Esophagus squamous epithelium (tissue), 5 donors: ENCODE measurements around the gene ZNF8. TPM values are rescaled to one million over a fixed set of nuclear protein-coding genes. Genes with fewer than 3 reads are reported as not detected.
"Not testable (repeated sequence)": the region's sequence is repeated elsewhere in the genome, so short reads cannot be mapped to it uniquely, and the experiment has no call there.

Source experiments
- DNase-seq: peaks from one replicate; lab custom pipeline; 2025; lab: John Stamatoyannopoulos, UW
- H3K27ac ChIP-seq, 4 donors: fragments of 200-600 bp; sonication (generic); one replicate each; pipeline ENCODE4 v1.5.1; 2016 to 2019; ENCODE audit warnings: mild to moderate bottlenecking in 1 of 4
- H3K27me3 ChIP-seq, 4 donors: fragments of 200-600 bp; sonication (generic); 1 replicate in 3 of 4; 2 replicates in 1 of 4; pipeline versions ENCODE4 v1.5.1 to v1.6.0; 2017 to 2021; ENCODE audit warnings: antibody characterized with exemption in 1 of 4
- H3K36me3 ChIP-seq, 3 donors: fragments of 200-600 bp; sonication (generic); one replicate each; pipeline ENCODE4 v1.5.1; 2016 to 2019
- H3K4me1 ChIP-seq, 3 donors: fragments of 200-600 bp; sonication (generic); one replicate each; pipeline ENCODE4 v1.5.1; 2017 to 2019
- H3K4me3 ChIP-seq, 4 donors: fragments of 200-600 bp; sonication (generic); 1 replicate in 3 of 4; 2 replicates in 1 of 4; pipeline ENCODE4 v1.5.1; 2016 to 2019; ENCODE audit warnings: mild to moderate bottlenecking in 2 of 4, moderate library complexity in 1 of 4
- H3K9me3 ChIP-seq, 3 donors: fragments of 200-600 bp; sonication (generic); one replicate each; pipeline ENCODE4 v1.5.1; 2016 to 2019
- POLR2A ChIP-seq, 4 donors: fragments of 450-650 bp; IDR thresholded peaks; one replicate each; pipeline ENCODE4 v1.6.1; 2017; ENCODE audit warnings: antibody characterized with exemption in 4 of 4, mild to moderate bottlenecking in 4 of 4, moderate library complexity in 3 of 4
- WGBS, 2 donors: methylation state at CpG; one replicate each; pipeline ENCODE4 v1.1.5; 2018; 5-methylcytosine and 5-hydroxymethylcytosine counted together
- intact Hi-C: fragments of 100-400 bp; cut with DNase I; formaldehyde crosslinking; loops from one replicate; pipeline ENCODE4 v1.15.0; 2022
- total RNA-seq, 4 donors: library from RNA; depleted of rRNA; stranded (reverse); fragments of >200 nt; gene quantifications; one replicate each; pipeline ENCODE4 v1.1.0, GENCODE V29; 2016
- TF ChIP-seq, protein P1 (sequence below), 6 experiments: fragments of 450-650 bp in 4 of 6; fragments of 200-600 bp in 2 of 6; sonication (generic) in 2 of 6; IDR thresholded peaks; one replicate each; pipeline ENCODE4 v1.5.1; 2016 to 2019; ENCODE audit warnings: antibody characterized with exemption in 6 of 6, mild to moderate bottlenecking in 4 of 6, moderate library complexity in 4 of 6
- donor health status: DM: yes; HTN: yes; CAD: no.

The ZNF8 gene
- total RNA-seq, 4 donors from 2014 or later = 3.5 to 6.7 (median 4.2) TPM

GRCh38 chr19:58252102-58252685, 26.6 kb upstream of the ZNF8 start:
- DNase-seq = no peak

GRCh38 chr19:58258259-58258658, 20.5 kb upstream of the ZNF8 start:
- intact Hi-C loops, H3K4me1 ChIP-seq, DNase-seq, H3K27ac ChIP-seq, H3K27me3 ChIP-seq: not testable (repeated sequence)
- 78% methylated on average over 2 of the region's 4 CpGs; no CpG with 5 or more reads in 1 of the 2 donors for WGBS, 2 donors
- Histone ChIP-seq H3K9me3 (peaks cover 38 to 100% (median 99%) of the 10 kb centered on the region in 3 donors), H3K36me3 (peaks cover 14 to 100% (median 32%) of the 10 kb centered on the region in 3 donors), H3K4me3 (peak overlapping the region in 1 of 4 donors; percentile 19)

More at GRCh38 chr19:58252102-58252685, 26.6 kb upstream of the ZNF8 start:
- WGBS, 2 donors = 95 to 97% methylated on average over 2 of the region's 2 CpGs
- TF ChIP-seq POLR2A (IDR thresholded peaks at IDR 0.05) = no peak
- TF ChIP-seq, protein P1, sequence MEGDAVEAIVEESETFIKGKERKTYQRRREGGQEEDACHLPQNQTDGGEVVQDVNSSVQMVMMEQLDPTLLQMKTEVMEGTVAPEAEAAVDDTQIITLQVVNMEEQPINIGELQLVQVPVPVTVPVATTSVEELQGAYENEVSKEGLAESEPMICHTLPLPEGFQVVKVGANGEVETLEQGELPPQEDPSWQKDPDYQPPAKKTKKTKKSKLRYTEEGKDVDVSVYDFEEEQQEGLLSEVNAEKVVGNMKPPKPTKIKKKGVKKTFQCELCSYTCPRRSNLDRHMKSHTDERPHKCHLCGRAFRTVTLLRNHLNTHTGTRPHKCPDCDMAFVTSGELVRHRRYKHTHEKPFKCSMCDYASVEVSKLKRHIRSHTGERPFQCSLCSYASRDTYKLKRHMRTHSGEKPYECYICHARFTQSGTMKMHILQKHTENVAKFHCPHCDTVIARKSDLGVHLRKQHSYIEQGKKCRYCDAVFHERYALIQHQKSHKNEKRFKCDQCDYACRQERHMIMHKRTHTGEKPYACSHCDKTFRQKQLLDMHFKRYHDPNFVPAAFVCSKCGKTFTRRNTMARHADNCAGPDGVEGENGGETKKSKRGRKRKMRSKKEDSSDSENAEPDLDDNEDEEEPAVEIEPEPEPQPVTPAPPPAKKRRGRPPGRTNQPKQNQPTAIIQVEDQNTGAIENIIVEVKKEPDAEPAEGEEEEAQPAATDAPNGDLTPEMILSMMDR (IDR thresholded peaks at IDR 0.05) = no peak
- Histone ChIP-seq H3K27ac (no peak overlapping the region), H3K4me1 (no peaks in the 10 kb centered on the region), H3K27me3 (no peaks in the 10 kb centered on the region), H3K4me3 (no peak overlapping the region), H3K9me3 (peaks cover 20 to 100% (median 99%) of the 10 kb centered on the region in 3 donors), H3K36me3 (peaks cover 40 to 100% (median 44%) of the 10 kb centered on the region in 3 donors)
- intact Hi-C loops = no loop called here

- H3K4me3 ChIP-seq = peak overlapping the region in 1 of 4 donors; percentile 2
- H3K36me3 ChIP-seq = peaks cover 7 to 99% (median 21%) of the 10 kb centered on the region in 3 donors
- WGBS, 2 donors = 90 to 92% methylated on average over 3 of the region's 3 CpGs
- H3K27ac ChIP-seq = no peak overlapping the region
- no peaks in the 10 kb centered on the region for H3K4me1 ChIP-seq
- DNase-seq = no peak
- no peak for TF ChIP-seq POLR2A (IDR thresholded peaks at IDR 0.05)
- TF ChIP-seq, protein P1 (IDR thresholded peaks at IDR 0.05) = no peak
- intact Hi-C loops = no loop called here
- peaks cover 43 to 100% (median 100%) of the 10 kb centered on the region in 3 donors for H3K9me3 ChIP-seq
- H3K27me3 ChIP-seq = no peaks in the 10 kb centered on the region
These were observed 17.2 kb upstream of the ZNF8 start for GRCh38 chr19:58261600-58261967.

DNA sequence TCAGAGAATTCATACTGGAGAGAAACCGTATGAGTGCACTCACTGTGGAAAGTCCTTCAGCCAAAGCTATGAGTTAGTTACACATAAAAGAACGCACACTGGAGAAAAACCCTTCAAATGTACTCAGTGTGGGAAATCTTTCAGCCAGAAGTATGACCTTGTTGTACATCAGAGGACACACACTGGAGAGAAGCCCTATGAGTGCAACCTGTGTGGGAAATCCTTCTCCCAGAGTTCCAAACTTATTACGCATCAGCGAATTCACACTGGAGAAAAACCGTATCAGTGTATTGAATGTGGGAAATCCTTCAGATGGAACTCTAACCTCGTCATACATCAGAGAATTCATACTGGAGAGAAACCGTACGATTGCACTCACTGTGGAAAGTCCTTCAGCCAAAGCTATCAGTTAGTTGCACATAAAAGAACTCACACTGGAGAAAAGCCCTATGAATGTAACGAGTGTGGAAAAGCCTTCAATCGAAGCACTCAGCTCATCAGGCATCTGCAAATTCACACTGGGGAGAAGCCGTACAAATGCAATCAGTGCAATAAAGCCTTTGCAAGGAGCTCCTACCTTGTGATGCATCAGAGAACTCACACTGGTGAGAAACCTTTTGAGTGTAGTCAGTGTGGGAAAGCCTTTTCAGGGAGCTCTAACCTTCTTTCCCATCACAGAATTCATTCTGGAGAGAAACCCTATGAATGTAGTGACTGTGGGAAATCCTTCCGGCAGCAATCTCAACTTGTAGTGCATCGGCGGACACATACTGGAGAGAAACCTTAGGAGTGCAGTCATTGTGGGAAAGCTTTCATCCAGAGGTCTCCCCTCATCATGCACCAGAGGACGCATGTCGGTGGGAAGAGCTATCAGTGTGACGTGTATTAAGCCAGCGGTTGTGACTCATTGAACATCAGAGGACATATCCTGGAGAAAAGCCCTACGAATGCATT, 16.5 kb upstream of the ZNF8 start:
- Histone ChIP-seq H3K27me3 (no peaks in the 10 kb centered on the region), H3K4me1 (no peaks in the 10 kb centered on the region), H3K4me3 (peak overlapping the region in 1 of 4 donors; percentile 2), H3K27ac (no peak overlapping the region), H3K9me3 (peaks cover 43 to 100% (median 100%) of the 10 kb centered on the region in 3 donors), H3K36me3 (peaks cover 2 to 99% (median 21%) of the 10 kb centered on the region in 3 donors)
- intact Hi-C loops = no loop called here
- TF ChIP-seq POLR2A (IDR thresholded peaks at IDR 0.05) = no peak
- TF ChIP-seq, protein P1 (IDR thresholded peaks at IDR 0.05) = no peak
- no peak for DNase-seq
- 91 to 94% methylated on average over 18 to 19 of the region's 19 CpGs for WGBS, 2 donors

DNA sequence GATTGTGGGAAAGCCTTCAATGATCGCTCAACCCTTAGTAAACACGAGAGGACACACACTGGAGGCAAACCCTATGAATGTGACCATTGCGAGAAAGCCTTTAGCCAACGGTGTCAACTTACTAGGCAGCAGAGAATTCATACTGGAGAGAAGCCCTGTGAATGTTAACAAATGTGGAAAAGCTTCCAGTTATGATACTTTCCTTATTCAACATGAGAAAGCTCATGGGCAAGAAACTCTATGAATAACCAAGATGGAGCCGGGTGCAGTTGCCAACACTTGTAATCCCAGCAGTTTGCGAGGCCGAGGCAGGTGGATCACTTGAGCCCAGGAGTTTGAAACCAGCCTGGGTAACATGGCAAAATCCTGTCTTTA, 15.8 kb upstream of the ZNF8 start:
- no peaks in the 10 kb centered on the region for H3K4me1 ChIP-seq
- peaks cover 0 to 99% (median 21%) of the 10 kb centered on the region in 3 donors for H3K36me3 ChIP-seq
- TF ChIP-seq POLR2A (IDR thresholded peaks at IDR 0.05) = no peak
- TF ChIP-seq, protein P1 (IDR thresholded peaks at IDR 0.05) = no peak
- peaks cover 43 to 100% (median 99%) of the 10 kb centered on the region in 3 donors for H3K9me3 ChIP-seq
- DNase-seq = no peak
- no peaks in the 10 kb centered on the region for H3K27me3 ChIP-seq
- peak overlapping the region in 1 of 4 donors; percentile 26 for H3K4me3 ChIP-seq
- 95 to 100% methylated on average over 7 of the region's 7 CpGs for WGBS, 2 donors
- intact Hi-C loops = no loop called here
- no peak overlapping the region for H3K27ac ChIP-seq
